IMR-90 (cell line): ENCODE measurements around the gene PLD6. TPM values are rescaled to one million over a fixed set of nuclear protein-coding genes. Genes with fewer than 3 reads are reported as not detected.
A peak's percentile ranks its signal among the peaks of the same experiment; 100 is the strongest.

Source experiments
- ATAC-seq: fragments of 200-7000 bp; cut with Tn5 transposase; 2 replicates; pipeline ENCODE4 v1.9.1; 2020; ENCODE audit warnings: low read depth, mild to moderate bottlenecking, moderate library complexity
- BruUV-seq: library from RNA; stranded (reverse); fragments of 400-500 nt; replicated peaks from 2 replicates; lab custom pipeline; 2021; lab: Mats Ljungman, UMichigan
- CTCF ChIA-PET: fragments of 300-600 bp; formaldehyde crosslinking; extraction: SDS; loops from one replicate; lab custom pipeline; 2021; ENCODE audit warnings: antibody characterized with exemption; lab: Yijun Ruan, JAX
- POLR2A ChIA-PET: fragments of 300-600 bp; sonication (Branson Sonifier 250); formaldehyde crosslinking; loops from one replicate; lab custom pipeline; 2022; ENCODE audit warnings: antibody characterized with exemption; ENCODE audit not compliant: unreplicated experiment; lab: Charles Lee
- DNase-seq: peaks from one replicate; pipeline ENCODE4 v3.0.0; 2013
- H2AFZ ChIP-seq: replicated peaks from 2 replicates; pipeline ENCODE3; 2013; ENCODE audit warnings: low read length, mild to moderate bottlenecking; ENCODE audit not compliant: poor library complexity
- H2AK5ac ChIP-seq: 2 replicates; pipeline ENCODE4 v1.6.1; 2013; ENCODE audit warnings: low read depth, low read length, inconsistent platforms
- H2AK9ac ChIP-seq: replicated peaks from 2 replicates; pipeline ENCODE3; 2013; ENCODE audit warnings: mild to moderate bottlenecking, low read depth, low read length, moderate library complexity; ENCODE audit not compliant: poor library complexity
- H2BK120ac ChIP-seq: 2 replicates; pipeline ENCODE4 v1.6.1; 2013; ENCODE audit warnings: low read depth, low read length, inconsistent platforms
- H2BK15ac ChIP-seq: 3 replicates; pipeline ENCODE4 v1.6.1; 2013; ENCODE audit warnings: low read depth, low read length, inconsistent platforms
- H2BK20ac ChIP-seq: 2 replicates; pipeline ENCODE4 v1.6.1; 2013; ENCODE audit warnings: low read depth, mild to moderate bottlenecking, inconsistent platforms, low read length, moderate library complexity
- H2BK5ac ChIP-seq: 2 replicates; pipeline ENCODE4 v1.6.1; 2013; ENCODE audit warnings: mild to moderate bottlenecking, low read depth, low read length, inconsistent platforms; ENCODE audit not compliant: poor library complexity, severe bottlenecking
- H3K14ac ChIP-seq: replicated peaks from 2 replicates; pipeline ENCODE4 v1.6.1; 2013; ENCODE audit warnings: low read depth, low read length, inconsistent platforms
- H3K18ac ChIP-seq: 2 replicates; pipeline ENCODE4 v1.6.1; 2013; ENCODE audit warnings: low read depth, low read length, control low read depth
- H3K23ac ChIP-seq: 2 replicates; pipeline ENCODE4 v1.6.1; 2013; ENCODE audit warnings: low read depth, low read length, inconsistent platforms
- H3K27ac ChIP-seq: 2 replicates; pipeline ENCODE4 v1.5.1; 2013; ENCODE audit warnings: mild to moderate bottlenecking, control low read depth, low read length; ENCODE audit not compliant: insufficient read depth
- H3K27me3 ChIP-seq: 2 replicates; pipeline ENCODE4 v1.6.1; 2013; ENCODE audit warnings: low read length; ENCODE audit not compliant: control insufficient read depth, insufficient read depth
- H3K36me3 ChIP-seq: 2 replicates; pipeline ENCODE4 v1.6.1; 2013; ENCODE audit warnings: low read length, mixed read lengths; ENCODE audit not compliant: control insufficient read depth, insufficient read depth
- H3K4ac ChIP-seq: 2 replicates; pipeline ENCODE4 v1.6.1; 2013; ENCODE audit warnings: low read depth, low read length, inconsistent platforms
- H3K4me1 ChIP-seq: 2 replicates; pipeline ENCODE4 v1.6.1; 2013; ENCODE audit warnings: low read length, mixed read lengths; ENCODE audit not compliant: control insufficient read depth, insufficient read depth
- H3K4me2 ChIP-seq: 2 replicates; pipeline ENCODE4 v1.6.1; 2013; ENCODE audit warnings: low read depth, mild to moderate bottlenecking, control low read depth, low read length, moderate library complexity
- H3K4me3 ChIP-seq: 2 replicates; pipeline ENCODE4 v1.5.1; 2013; ENCODE audit warnings: low read depth, mild to moderate bottlenecking, control low read depth, low read length, moderate library complexity; ENCODE audit not compliant: insufficient read depth
- H3K56ac ChIP-seq: 2 replicates; pipeline ENCODE4 v1.6.1; 2013; ENCODE audit warnings: low read length, inconsistent platforms; ENCODE audit not compliant: insufficient read depth; ENCODE audit errors: extremely low read depth
- H3K79me1 ChIP-seq, 2 experiments: 2 replicates each; pipeline ENCODE4 v1.6.1; 2013; ENCODE audit warnings: low read length in 2 of 2, inconsistent platforms in 1 of 2, low read depth in 1 of 2
- H3K9ac ChIP-seq: 2 replicates; pipeline ENCODE4 v1.6.1; 2013; ENCODE audit warnings: low read depth, low read length, control low read depth
- H3K9me1 ChIP-seq: 2 replicates; pipeline ENCODE4 v1.6.1; 2013; ENCODE audit warnings: low read length, inconsistent platforms; ENCODE audit not compliant: insufficient read depth
- H3K9me3 ChIP-seq: 2 replicates; pipeline ENCODE4 v1.6.1; 2013; ENCODE audit warnings: low read length; ENCODE audit not compliant: control insufficient read depth, insufficient read depth
- H4K20me1 ChIP-seq: 2 replicates; pipeline ENCODE4 v1.6.1; 2013; ENCODE audit warnings: low read length, inconsistent platforms; ENCODE audit not compliant: insufficient read depth
- H4K5ac ChIP-seq: 2 replicates; pipeline ENCODE4 v1.6.1; 2013; ENCODE audit warnings: mild to moderate bottlenecking, low read depth, low read length, control low read depth
- H4K8ac ChIP-seq, 2 experiments: 2 replicates each; pipeline ENCODE4 v1.6.1; 2013; ENCODE audit warnings: low read depth in 2 of 2, low read length in 2 of 2, control low read depth in 1 of 2, inconsistent platforms in 1 of 2
- H4K91ac ChIP-seq: 2 replicates; pipeline ENCODE4 v1.6.1; 2013; ENCODE audit warnings: low read depth, low read length, inconsistent platforms; ENCODE audit not compliant: insufficient read depth
- MXI1 ChIP-seq: IDR thresholded peaks from 2 replicates; pipeline ENCODE4 v1.6.1; 2012; ENCODE audit warnings: low read depth, mild to moderate bottlenecking, low read length, moderate library complexity, borderline replicate concordance
- POLR2A ChIP-seq: IDR thresholded peaks from 2 replicates; pipeline ENCODE4 v1.6.1; 2012; ENCODE audit warnings: mild to moderate bottlenecking, low read depth, low read length
- WGBS, 2 experiments: methylation state at CpG; one replicate each; pipeline versions ENCODE4 v1.1.5 to v1.1.7; 2013; ENCODE audit warnings: missing lambda C conversion rate in 2 of 2; ENCODE audit not compliant: insufficient read length in 1 of 2; ENCODE audit errors: extremely low coverage in 2 of 2; 5-methylcytosine and 5-hydroxymethylcytosine counted together
- dilution Hi-C: fragments of 300-500 bp; cut with HindIII; formaldehyde crosslinking; loops from one replicate; pipeline ENCODE4 v1.14.3; 2018; ENCODE audit warnings: low sequenced_read_pairs; ENCODE audit not compliant: unreplicated experiment
- in situ Hi-C: fragments of 300-500 bp; cut with MboI; formaldehyde crosslinking; loops from 3 replicates; pipeline ENCODE4 v1.14.3; 2019; ENCODE audit warnings: low sequenced_read_pairs, inconsistent platforms, mixed read lengths
- intact Hi-C: fragments of 100-400 bp; cut with micrococcal nuclease; formaldehyde crosslinking; loops from 2 replicates; pipeline ENCODE4 v1.10.0; 2022
- polyA plus RNA-seq, 3 experiments: library from polyadenylated mRNA; depleted of rRNA; stranded (reverse); fragments of >200 nt; gene quantifications; 2 replicates each; pipeline ENCODE4 v1.2.3, GENCODE V29; 2012; ENCODE audit warnings: low replicate concordance in 1 of 3
- total RNA-seq: library from RNA; depleted of rRNA; stranded (reverse); fragments of >200 nt; gene quantifications from 2 replicates; pipeline ENCODE4 v1.2.3, GENCODE V29; 2012

Gene PLD6
- total and polyA plus RNA-seq, 2 of the 4 experiments (the other 2 are of a cell fraction): 1.1 to 1.5 TPM

DNA sequence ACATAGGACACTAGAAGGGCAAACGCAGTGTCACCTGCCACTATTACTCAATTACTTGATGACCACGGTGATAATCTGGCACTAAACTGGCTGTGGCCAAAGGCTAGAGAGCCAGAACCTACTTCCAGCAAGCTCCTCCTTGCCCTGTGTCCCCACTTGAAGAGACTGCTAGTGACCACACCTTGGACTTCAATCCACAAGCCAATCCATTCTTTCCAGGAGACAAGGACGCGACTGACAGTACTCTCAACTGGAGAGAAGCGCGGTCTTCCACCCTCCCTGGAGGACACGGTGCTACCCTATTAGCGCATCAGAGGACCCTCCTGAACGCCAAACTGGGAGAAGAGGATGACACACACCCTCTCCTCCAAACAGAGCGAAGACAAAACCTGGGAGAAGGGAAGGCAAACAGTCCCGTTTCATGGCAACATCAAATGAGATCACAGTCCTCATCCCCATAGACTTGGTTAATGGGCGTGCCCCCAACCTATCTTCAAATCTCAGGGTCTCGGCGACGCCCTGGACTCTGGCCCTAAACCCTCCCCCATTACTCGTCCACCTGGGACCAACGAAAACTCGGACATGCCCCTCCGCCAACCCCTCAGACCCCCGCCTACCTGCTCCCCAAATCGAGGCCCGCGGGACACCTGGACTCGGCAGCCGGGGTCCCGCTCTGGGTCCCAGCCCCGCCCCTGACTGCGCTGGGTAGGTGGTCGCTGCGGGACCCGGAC is 30.3 kb upstream of the PLD6 start:
- peak overlapping the region; percentile 99 for H3K4ac ChIP-seq
- peaks cover 4% of the 10 kb centered on the region for H3K4me1 ChIP-seq
- TSS peak; percentile 39 for BruUV-seq
- peak overlapping the region; percentile 100; the same call in 1 of the 2 replicates for H2BK120ac ChIP-seq
- peak overlapping the region; percentile 99 for H3K14ac ChIP-seq
- peak overlapping the region; percentile 93 for H3K4me3 ChIP-seq
- in situ Hi-C loops: no loop called here
- dilution Hi-C loops: no loop called here
- H2BK20ac ChIP-seq: no peak overlapping the region
- H4K8ac ChIP-seq: peak overlapping the region; percentile 64 to 98; a peak in 2 of 4 replicates
- no peaks in the 10 kb centered on the region for H3K27me3 ChIP-seq
- WGBS, 2 experiments: 2% methylated on average over 11 of the region's 31 CpGs; no CpG with 5 or more reads in 1 of the 2 experiments
- peak overlapping the region; percentile 100 for H4K91ac ChIP-seq
- H4K20me1 ChIP-seq: peaks cover 43% of the 10 kb centered on the region
- peak overlapping the region; percentile 87 for H3K23ac ChIP-seq
- H2AK5ac ChIP-seq: peak overlapping the region; percentile 94
- H3K9me3 ChIP-seq: no peaks in the 10 kb centered on the region
- peak overlapping the region; percentile 70 for H4K5ac ChIP-seq
- H3K18ac ChIP-seq: peak overlapping the region; percentile 49; the same call in 1 of the 2 replicates
- H2BK5ac ChIP-seq: peak overlapping the region; percentile 100
- H3K9ac ChIP-seq: peak overlapping the region; percentile 97
- peaks cover 9% of the 10 kb centered on the region for H3K9me1 ChIP-seq
- peaks cover 20 to 55% of the 10 kb centered on the region in 2 experiments for H3K79me1 ChIP-seq
- H3K36me3 ChIP-seq: peaks cover 10% of the 10 kb centered on the region; the same call in 1 of the 2 replicates
- peak overlapping the region; percentile 96 for H3K4me2 ChIP-seq
- DNase-seq: peak; percentile 31
- no peak for TF ChIP-seq POLR2A
- 0 out of 2 replicates have a peak, but pooled peaks have one; percentile 6 for TF ChIP-seq MXI1
- peak overlapping the region; percentile 100 for H3K27ac ChIP-seq
- POLR2A ChIA-PET: interaction anchor here (0.5 to 0.7 kb wide), 4 partner anchors 28 to 134 kb away, joined by 3 to 8 read pairs (median 6); no protein-coding TSS in a partner anchor
- ATAC-seq: peak; percentile 25
- peak overlapping the region; percentile 15; the same call in 1 of the 3 replicates for H2BK15ac ChIP-seq
- CTCF ChIA-PET: no interaction called here
- peak overlapping the region; percentile 96 for H2AK9ac ChIP-seq
- H3K56ac ChIP-seq: peak overlapping the region; percentile 32; the same call in 1 of the 2 replicates
- intact Hi-C loops: loop anchor here (1.0 kb wide), 1 partner anchor 94 kb away; no protein-coding TSS in a partner anchor
- peak overlapping the region; percentile 100 for H2AFZ ChIP-seq
